C4-2B (cell line): ENCODE measurements around the gene NFKBIE.

ENCODE experiments used
- H3K27ac ChIP-seq: fragments of 450-650 bp; 2 replicates; pipeline ENCODE4 v1.5.1; 2017
- ZFX ChIP-seq: fragments of 450-650 bp; IDR thresholded peaks from 2 replicates; pipeline ENCODE4 v1.6.1; 2017
- TF ChIP-seq, protein P1 (sequence below): fragments of 450-650 bp; conservative IDR thresholded peaks from 2 replicates; pipeline ENCODE4 v1.5.1; 2017; ENCODE audit warnings: mild to moderate bottlenecking

The NFKBIE gene

DNA sequence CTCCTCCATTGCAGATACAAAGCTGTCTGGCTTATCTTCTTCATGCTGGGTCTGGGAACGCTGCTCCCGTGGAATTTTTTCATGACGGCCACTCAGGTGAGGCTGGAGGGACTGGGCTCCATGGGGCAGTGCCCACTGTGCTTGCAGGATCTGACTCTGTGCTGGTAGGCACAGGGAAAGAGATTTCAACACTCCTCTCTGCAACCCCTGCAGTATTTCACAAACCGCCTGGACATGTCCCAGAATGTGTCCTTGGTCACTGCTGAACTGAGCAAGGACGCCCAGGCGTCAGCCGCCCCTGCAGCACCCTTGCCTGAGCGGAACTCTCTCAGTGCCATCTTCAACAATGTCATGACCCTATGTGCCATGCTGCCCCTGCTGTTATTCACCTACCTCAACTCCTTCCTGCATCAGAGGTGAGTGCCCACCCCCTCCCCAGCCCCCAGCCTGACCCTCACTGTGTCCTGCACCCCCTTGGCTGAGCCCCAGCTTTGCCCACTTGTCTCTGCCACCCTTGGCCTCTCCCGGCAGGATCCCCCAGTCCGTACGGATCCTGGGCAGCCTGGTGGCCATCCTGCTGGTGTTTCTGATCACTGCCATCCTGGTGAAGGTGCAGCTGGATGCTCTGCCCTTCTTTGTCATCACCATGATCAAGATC lies 35.8 kb downstream of the NFKBIE start:
- no peak overlapping the region for H3K27ac ChIP-seq
- no peak for TF ChIP-seq ZFX
- TF ChIP-seq, protein P1, sequence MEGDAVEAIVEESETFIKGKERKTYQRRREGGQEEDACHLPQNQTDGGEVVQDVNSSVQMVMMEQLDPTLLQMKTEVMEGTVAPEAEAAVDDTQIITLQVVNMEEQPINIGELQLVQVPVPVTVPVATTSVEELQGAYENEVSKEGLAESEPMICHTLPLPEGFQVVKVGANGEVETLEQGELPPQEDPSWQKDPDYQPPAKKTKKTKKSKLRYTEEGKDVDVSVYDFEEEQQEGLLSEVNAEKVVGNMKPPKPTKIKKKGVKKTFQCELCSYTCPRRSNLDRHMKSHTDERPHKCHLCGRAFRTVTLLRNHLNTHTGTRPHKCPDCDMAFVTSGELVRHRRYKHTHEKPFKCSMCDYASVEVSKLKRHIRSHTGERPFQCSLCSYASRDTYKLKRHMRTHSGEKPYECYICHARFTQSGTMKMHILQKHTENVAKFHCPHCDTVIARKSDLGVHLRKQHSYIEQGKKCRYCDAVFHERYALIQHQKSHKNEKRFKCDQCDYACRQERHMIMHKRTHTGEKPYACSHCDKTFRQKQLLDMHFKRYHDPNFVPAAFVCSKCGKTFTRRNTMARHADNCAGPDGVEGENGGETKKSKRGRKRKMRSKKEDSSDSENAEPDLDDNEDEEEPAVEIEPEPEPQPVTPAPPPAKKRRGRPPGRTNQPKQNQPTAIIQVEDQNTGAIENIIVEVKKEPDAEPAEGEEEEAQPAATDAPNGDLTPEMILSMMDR: no peak

DNA sequence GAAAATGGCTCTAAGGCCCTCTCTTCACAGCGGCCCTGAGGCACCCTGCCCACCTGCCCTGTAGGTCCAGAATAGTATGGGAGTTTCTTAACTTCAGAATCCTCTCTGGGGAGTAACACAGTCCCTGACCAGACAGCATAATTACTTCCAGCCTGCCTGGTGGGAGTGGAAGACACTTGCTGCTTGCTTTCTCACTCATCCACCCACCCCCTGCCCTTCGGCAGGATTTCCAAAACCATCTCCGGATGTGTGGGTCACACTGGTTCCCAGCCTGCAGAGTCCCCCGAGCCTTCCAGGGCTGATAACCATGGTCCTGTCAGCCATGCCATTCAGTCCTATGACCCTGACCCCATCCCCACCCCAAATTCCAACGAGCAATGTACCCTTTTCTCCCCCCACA lies 36.5 kb downstream of the NFKBIE start:
- no peak for TF ChIP-seq ZFX
- TF ChIP-seq, protein P1: no peak
- H3K27ac ChIP-seq: no peak overlapping the region

DNA sequence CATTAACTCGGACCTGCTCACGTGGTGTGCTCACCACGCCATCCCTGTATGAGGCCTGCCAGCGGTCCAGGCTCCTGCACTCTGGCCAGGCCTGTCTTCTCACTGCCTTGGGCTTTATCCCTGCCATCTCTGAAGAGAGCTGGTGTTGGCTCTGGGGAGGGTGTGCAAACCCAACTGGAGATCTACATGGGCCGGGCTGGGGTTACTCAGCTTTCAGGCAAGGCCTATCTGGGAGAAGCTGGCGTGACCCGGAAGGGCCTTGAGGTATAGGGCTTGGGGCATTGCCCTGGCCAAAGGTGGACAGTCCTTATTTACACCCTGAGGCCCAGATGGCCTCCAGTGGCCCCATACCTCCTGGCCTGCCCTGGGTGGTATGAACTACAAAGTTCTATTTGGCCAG lies 36.9 kb downstream of the NFKBIE start:
- TF ChIP-seq ZFX: no peak
- TF ChIP-seq, protein P1: no peak
- H3K27ac ChIP-seq: no peak overlapping the region

DNA sequence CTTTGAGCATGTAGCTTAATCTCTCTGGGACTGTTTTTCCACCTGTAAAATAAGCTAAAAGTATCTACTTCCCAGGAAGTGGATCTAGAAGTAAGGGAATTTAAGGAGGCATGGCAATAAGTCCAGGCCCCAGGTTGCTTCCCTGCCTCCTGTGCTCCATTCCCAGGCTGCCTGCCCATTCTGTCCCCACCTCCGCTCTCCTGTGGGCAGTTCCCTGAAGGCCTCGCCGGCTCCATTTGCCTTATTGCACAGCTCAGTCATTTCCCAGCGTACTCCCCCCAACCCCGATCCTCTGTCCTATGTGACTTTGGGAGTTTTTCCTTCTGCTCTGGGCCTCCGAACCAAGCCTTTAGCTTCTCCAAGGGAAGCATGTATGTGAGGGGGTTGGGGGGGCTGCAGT lies 37.3 kb downstream of the NFKBIE start:
- H3K27ac ChIP-seq: no peak overlapping the region
- TF ChIP-seq, protein P1: no peak
- no peak for TF ChIP-seq ZFX

DNA sequence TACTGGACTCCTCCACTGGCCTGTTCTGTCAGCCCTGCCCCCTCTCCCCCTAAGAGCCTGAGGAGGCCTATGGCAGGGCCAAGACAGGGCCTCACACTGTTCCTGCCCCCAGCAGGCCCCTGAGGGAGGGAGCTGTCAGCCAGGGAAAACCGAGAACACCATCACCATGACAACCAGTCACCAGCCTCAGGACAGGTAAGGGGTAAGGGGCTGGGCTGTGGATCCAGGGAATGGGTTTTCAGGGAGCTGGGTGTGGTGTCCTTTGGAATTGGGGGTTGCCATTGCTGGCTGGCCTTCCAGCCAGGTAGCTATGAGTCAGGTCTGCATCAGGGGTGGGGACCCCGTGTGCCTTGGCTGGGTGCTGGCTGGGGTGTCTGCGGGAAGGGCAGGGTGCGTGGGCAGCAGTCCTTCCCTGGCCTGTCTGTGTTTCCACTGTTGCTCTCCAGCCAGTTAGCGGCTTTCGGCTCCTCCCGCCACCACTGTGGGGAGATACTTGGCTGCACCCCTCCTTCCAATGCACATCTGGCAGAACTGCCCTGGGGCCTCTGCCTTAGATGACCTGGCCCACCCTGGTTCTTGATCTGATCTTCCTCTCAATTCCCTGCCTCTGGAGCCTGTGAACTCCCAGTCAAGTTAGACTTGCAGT lies 38.1 kb downstream of the NFKBIE start:
- H3K27ac ChIP-seq: no peak overlapping the region
- TF ChIP-seq, protein P1: no peak
- TF ChIP-seq ZFX: no peak

DNA sequence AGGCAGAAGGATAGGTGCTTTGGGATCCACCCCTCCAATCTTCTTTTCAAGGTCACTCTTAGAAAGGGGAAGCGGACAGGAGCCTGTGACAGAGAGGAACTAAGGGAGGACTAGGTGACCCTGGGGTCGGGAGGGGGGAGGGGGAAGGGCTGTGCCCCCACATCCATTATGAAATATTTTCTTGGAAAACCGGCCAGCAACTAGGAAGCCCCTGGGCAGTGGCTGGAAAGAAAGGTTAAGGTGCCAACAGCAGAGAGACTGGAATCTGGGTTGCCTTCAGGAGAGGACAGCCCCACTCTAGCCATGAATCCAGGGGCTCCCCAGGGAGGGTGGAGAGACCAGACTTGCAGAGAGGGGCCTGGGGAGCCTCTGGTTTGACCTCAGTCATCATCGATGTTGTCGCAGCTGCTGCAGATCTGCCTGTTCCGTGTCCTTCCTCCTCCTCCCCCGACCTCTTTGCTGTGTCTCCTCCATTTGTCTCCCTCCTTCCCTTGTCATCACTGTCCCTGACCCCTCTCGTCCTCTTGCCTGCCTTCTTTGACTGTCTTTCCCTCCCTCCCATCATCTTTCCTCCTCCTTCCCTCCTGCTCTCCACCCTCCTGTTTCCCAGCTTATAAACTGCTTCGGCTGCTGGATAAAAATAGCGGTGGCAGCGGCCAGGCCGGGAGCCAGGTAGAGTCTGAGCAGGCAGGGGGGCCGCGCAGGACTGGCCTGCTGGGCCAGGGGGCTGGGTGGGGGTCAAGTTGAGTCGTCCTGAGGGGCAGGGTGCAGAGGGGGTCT lies 38.8 kb downstream of the NFKBIE start:
- no peak overlapping the region for H3K27ac ChIP-seq
- TF ChIP-seq ZFX: no peak
- TF ChIP-seq, protein P1: no peak
